A673 (cell line): Measurements from ENCODE around the gene ALDH1B1. TPM values are rescaled to one million over a fixed set of nuclear protein-coding genes. Genes with fewer than 3 reads are reported as not detected.

Experiments used
- BruUV-seq: library from RNA; stranded (reverse); fragments of 400-500 nt; replicated peaks from 2 replicates; lab custom pipeline; 2021; lab: Mats Ljungman, UMichigan
- CTCF ChIA-PET: fragments of 300-600 bp; sonication (Branson Sonifier 250); formaldehyde crosslinking; loops from one replicate; lab custom pipeline; 2022; ENCODE audit warnings: antibody characterized with exemption; lab: Charles Lee
- POLR2A ChIA-PET: fragments of 300-600 bp; sonication (Branson Sonifier 250); formaldehyde crosslinking; loops from one replicate; lab custom pipeline; 2022; ENCODE audit warnings: antibody characterized with exemption; ENCODE audit not compliant: low non-redundant PET; lab: Charles Lee
- DNase-seq: peaks from one replicate; pipeline ENCODE4 v3.0.0-alpha.2; 2015; ENCODE audit warnings: low spot score
- H3K27ac ChIP-seq: fragments of 200-600 bp; sonication (generic); 2 replicates; pipeline ENCODE4 v1.5.1; 2016; ENCODE audit warnings: mixed run types, low read depth, mild to moderate bottlenecking, mixed read lengths, antibody characterized with exemption, low read length; ENCODE audit not compliant: poor library complexity, severe bottlenecking
- H3K27me3 ChIP-seq: fragments of 200-600 bp; sonication (generic); replicated peaks from 2 replicates; pipeline ENCODE4 v1.6.1; 2017; ENCODE audit warnings: mixed run types, low read depth, mild to moderate bottlenecking, mixed read lengths, antibody characterized with exemption, low read length; ENCODE audit not compliant: insufficient read depth, poor library complexity
- H3K36me3 ChIP-seq: fragments of 200-600 bp; sonication (generic); 2 replicates; pipeline ENCODE4 v1.6.1; 2016; ENCODE audit warnings: mixed run types, mild to moderate bottlenecking, mixed read lengths, antibody characterized with exemption, low read length; ENCODE audit not compliant: insufficient read depth, poor library complexity, severe bottlenecking
- H3K4me1 ChIP-seq: fragments of 200-600 bp; sonication (generic); 2 replicates; pipeline ENCODE4 v1.6.1; 2017; ENCODE audit warnings: mixed run types, mild to moderate bottlenecking, mixed read lengths, antibody characterized with exemption, low read length; ENCODE audit not compliant: insufficient read depth, poor library complexity, severe bottlenecking
- H3K4me3 ChIP-seq: fragments of 200-600 bp; sonication (generic); 2 replicates; pipeline ENCODE4 v1.5.1; 2016; ENCODE audit warnings: low read depth, mixed run types, mild to moderate bottlenecking, mixed read lengths, low read length; ENCODE audit not compliant: poor library complexity, severe bottlenecking
- H3K9me3 ChIP-seq: fragments of 200-600 bp; sonication (generic); 2 replicates; pipeline ENCODE4 v1.6.1; 2016; ENCODE audit warnings: mixed run types, low read depth, mild to moderate bottlenecking, mixed read lengths, antibody characterized with exemption, low read length; ENCODE audit not compliant: poor library complexity, severe bottlenecking
- EZH2 ChIP-seq: fragments of 200-600 bp; sonication (generic); IDR thresholded peaks from 2 replicates; pipeline ENCODE4 v1.6.1; 2017; ENCODE audit warnings: borderline replicate concordance, low read depth, mild to moderate bottlenecking, mixed read lengths, antibody characterized with exemption, low read length; ENCODE audit not compliant: poor library complexity, severe bottlenecking
- intact Hi-C: fragments of 100-400 bp; cut with micrococcal nuclease; formaldehyde crosslinking; loops from one replicate; pipeline ENCODE4 v1.10.0; 2022; ENCODE audit not compliant: unreplicated experiment
- total RNA-seq: library from RNA; stranded (reverse); gene quantifications from 2 replicates; pipeline ENCODE4 v1.2.3, GENCODE V29; 2021
- TF ChIP-seq, protein P1 (sequence below): fragments of 300-800, 200-600 bp; sonication (generic); conservative IDR thresholded peaks from 2 replicates; pipeline ENCODE4 v1.5.1; 2017; ENCODE audit warnings: low read depth, mild to moderate bottlenecking, antibody characterized with exemption, low read length, moderate library complexity, mixed read lengths

Gene ALDH1B1
- total RNA-seq, 1 experiment from 2014 or later, result 29.0 TPM

DNA sequence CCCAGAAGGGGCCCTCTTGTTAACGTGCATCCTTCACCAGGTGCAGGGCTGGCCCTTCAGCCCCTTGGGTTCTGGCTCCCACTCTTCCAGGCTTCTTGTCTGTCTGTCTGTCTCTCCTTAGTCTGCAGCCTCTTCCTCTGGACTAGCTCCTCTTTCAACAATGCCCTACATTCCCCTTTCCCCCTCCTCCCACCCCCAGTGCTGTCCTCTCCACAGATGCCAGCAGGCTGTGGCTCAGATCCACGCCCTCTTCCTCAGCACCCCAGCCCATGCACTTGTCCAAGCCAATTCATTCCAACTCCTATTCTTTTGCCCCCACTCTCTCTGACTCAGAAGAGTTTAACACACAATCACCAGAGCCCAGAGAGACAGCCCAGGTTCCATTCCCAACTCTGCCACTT lies 45.2 kb upstream of the ALDH1B1 start:
- H3K9me3 ChIP-seq, result no peaks in the 10 kb centered on the region
- no peak overlapping the region for H3K4me3 ChIP-seq
- no peak for DNase-seq
- TF ChIP-seq, protein P1, sequence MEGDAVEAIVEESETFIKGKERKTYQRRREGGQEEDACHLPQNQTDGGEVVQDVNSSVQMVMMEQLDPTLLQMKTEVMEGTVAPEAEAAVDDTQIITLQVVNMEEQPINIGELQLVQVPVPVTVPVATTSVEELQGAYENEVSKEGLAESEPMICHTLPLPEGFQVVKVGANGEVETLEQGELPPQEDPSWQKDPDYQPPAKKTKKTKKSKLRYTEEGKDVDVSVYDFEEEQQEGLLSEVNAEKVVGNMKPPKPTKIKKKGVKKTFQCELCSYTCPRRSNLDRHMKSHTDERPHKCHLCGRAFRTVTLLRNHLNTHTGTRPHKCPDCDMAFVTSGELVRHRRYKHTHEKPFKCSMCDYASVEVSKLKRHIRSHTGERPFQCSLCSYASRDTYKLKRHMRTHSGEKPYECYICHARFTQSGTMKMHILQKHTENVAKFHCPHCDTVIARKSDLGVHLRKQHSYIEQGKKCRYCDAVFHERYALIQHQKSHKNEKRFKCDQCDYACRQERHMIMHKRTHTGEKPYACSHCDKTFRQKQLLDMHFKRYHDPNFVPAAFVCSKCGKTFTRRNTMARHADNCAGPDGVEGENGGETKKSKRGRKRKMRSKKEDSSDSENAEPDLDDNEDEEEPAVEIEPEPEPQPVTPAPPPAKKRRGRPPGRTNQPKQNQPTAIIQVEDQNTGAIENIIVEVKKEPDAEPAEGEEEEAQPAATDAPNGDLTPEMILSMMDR, result no peak
- TF ChIP-seq EZH2, result no peak
- ChIA-PET POLR2A (no interaction called here), CTCF (no interaction called here)
- no peaks in the 10 kb centered on the region for H3K36me3 ChIP-seq
- BruUV-seq, result no TSS peak
- H3K27ac ChIP-seq, result no peak overlapping the region
- intact Hi-C loops, result no loop called here
- H3K27me3 ChIP-seq, result no peaks in the 10 kb centered on the region
- peaks cover 4% of the 10 kb centered on the region for H3K4me1 ChIP-seq

DNA sequence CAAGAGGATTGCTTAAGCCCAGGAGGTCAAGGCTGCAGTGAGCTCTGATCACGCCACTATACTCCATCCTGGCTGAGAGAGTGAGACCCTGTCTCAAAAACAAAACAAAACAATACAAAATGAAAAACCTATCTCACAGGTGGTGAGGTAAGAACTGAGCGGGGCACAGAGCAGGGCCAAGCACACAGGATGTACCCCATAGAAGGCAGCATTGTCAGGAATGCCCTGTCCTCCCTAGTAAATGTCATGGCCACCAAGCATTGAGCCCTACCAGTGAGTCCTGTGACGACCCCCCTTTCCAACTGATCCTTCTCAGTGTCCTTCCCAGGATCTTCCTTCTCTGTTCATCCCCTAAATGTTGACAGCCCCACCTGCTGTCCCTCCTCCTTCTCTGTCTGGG lies 44.6 kb upstream of the ALDH1B1 start:
- H3K27me3 ChIP-seq, result no peaks in the 10 kb centered on the region
- intact Hi-C loops, result no loop called here

DNA sequence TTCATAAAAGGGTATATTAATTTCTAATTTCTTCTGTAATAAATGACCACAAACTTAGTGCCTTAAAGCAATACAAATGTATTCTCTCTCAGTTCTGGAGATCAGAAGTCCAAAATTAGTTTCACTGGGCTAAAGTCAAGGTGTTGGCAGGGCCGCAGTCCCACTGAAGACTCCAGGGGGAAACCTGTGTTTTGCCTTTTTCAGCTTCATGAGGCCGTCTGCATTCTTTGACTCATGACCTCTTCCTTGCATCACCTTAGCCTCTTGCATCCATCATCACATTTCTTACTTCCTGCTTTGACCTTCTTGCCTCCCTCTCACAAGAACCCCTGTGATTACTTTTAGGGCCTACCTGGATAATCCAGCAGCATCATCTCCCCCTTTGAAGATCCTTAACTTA lies 42.0 kb upstream of the ALDH1B1 start:
- Histone ChIP-seq H3K4me3 (no peak overlapping the region), H3K9me3 (no peaks in the 10 kb centered on the region), H3K27me3 (no peaks in the 10 kb centered on the region), H3K36me3 (no peaks in the 10 kb centered on the region), H3K4me1 (peaks cover 4% of the 10 kb centered on the region), H3K27ac (no peak overlapping the region)
- no TSS peak for BruUV-seq
- no peak for DNase-seq
- intact Hi-C loops, result loop anchor here (10.0 kb wide), 1 partner anchor 206 kb away; no protein-coding TSS in a partner anchor
- ChIA-PET POLR2A (no interaction called here), CTCF (no interaction called here)
- no peak for TF ChIP-seq EZH2
- TF ChIP-seq, protein P1, result no peak

More for the DNA sequence above, 44.6 kb upstream of the ALDH1B1 start:
- Histone ChIP-seq H3K36me3 (no peaks in the 10 kb centered on the region), H3K9me3 (no peaks in the 10 kb centered on the region), H3K4me1 (peaks cover 4% of the 10 kb centered on the region), H3K27ac (no peak overlapping the region), H3K4me3 (no peak overlapping the region)
- DNase-seq, result no peak
- POLR2A ChIA-PET, result no interaction called here
- no TSS peak for BruUV-seq
- CTCF ChIA-PET, result no interaction called here
- TF ChIP-seq, protein P1, result no peak
- no peak for TF ChIP-seq EZH2
